GM10248 (cell line): ENCODE results near the gene RABL6.
A peak's percentile ranks its signal among the peaks of the same experiment; 100 is the strongest.
"Not testable (repeated sequence)": the region's sequence is repeated elsewhere in the genome, so short reads cannot be mapped to it uniquely, and the experiment has no call there.

Source experiments
- CTCF ChIA-PET: fragments of 300-600 bp; sonication (Branson Sonifier 250); formaldehyde crosslinking; extraction: SDS; loops from one replicate; lab custom pipeline; 2021; ENCODE audit warnings: antibody characterized with exemption; lab: Yijun Ruan, JAX
- POLR2A ChIA-PET: fragments of 350-650 bp; sonication (Branson Sonifier 250); formaldehyde crosslinking; extraction: SDS; loops from one replicate; lab custom pipeline; 2020; ENCODE audit warnings: antibody characterized with exemption; lab: Yijun Ruan, JAX
- DNase-seq: peaks from one replicate; pipeline ENCODE4 v3.0.0; 2012; ENCODE audit errors: extremely low spot score
- TF ChIP-seq, protein P1 (sequence below): IDR thresholded peaks from 2 replicates; pipeline ENCODE4 v1.5.1; 2012; ENCODE audit warnings: mild to moderate bottlenecking, low read depth; ENCODE audit errors: extremely low read depth, missing control alignments, control extremely low read depth

The RABL6 gene

DNA sequence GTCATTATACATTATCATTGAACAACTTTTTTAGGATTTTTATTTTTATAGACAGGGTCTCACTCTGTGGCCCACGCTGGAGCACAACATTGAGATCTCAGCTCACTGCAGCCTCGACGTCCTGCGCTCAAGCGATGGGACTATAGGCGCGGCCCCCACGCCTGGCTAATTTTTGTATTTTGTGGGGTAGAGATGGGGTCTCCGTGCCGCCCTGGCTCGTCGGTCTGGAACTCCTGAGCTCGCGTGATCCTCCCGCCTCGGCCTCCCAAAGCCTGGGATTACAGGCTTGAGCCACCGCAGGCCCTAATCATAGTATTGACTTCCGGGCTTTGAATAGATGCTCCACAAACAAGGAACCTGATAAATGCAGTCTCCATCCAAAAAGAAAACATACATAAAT lies 59.7 kb downstream of the RABL6 start:
- TF ChIP-seq, protein P1, sequence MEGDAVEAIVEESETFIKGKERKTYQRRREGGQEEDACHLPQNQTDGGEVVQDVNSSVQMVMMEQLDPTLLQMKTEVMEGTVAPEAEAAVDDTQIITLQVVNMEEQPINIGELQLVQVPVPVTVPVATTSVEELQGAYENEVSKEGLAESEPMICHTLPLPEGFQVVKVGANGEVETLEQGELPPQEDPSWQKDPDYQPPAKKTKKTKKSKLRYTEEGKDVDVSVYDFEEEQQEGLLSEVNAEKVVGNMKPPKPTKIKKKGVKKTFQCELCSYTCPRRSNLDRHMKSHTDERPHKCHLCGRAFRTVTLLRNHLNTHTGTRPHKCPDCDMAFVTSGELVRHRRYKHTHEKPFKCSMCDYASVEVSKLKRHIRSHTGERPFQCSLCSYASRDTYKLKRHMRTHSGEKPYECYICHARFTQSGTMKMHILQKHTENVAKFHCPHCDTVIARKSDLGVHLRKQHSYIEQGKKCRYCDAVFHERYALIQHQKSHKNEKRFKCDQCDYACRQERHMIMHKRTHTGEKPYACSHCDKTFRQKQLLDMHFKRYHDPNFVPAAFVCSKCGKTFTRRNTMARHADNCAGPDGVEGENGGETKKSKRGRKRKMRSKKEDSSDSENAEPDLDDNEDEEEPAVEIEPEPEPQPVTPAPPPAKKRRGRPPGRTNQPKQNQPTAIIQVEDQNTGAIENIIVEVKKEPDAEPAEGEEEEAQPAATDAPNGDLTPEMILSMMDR = no peak
- no peak for DNase-seq
- CTCF ChIA-PET = no interaction called here
- POLR2A ChIA-PET = no interaction called here

DNA sequence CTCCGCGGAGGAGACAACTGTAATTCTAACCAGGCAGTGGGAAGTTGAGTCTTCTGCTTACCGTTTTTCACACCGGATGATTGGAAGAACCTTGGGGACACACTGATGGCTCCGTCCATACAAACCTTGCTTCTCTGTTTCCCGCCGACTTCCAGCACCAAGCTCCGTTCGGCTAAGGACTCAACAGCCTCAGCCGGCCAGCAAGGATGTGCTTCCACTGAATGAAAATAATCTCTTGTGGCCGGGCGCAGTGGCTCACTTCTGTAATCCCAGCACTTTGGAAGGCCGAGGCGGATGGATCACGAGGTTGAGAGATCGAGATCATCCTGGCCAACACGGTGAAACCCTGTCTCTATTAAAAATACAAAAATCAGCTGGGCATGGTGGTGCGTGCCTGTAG lies 60.2 kb downstream of the RABL6 start:
- no peak for DNase-seq
- POLR2A ChIA-PET = no interaction called here
- CTCF ChIA-PET = no interaction called here
- TF ChIP-seq, protein P1 = no peak

DNA sequence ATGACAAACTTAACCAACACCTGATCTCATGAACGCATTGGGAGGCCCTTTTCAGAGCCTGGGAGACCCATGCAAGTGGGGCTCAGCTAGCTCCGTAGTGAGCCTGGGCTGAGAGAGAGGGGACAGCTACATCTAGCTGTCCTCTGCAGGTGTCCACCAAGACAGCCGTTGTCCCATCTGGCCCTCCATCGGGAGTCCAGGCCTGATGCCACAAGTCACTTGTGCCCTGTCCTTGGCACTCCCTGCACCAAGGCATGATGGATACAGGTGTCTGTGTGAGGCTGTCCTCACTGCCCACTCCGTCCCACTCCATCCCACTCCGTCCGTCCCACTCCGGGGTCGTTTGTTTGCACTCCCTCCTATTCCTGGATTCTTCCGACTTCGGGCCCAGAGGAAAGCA lies 60.9 kb downstream of the RABL6 start:
- TF ChIP-seq, protein P1 = no peak
- POLR2A ChIA-PET = no interaction called here
- DNase-seq = no peak
- CTCF ChIA-PET = interaction anchor here (1.5 kb wide), 1 partner anchor 15 kb away, joined by 3 read pairs; no protein-coding TSS in a partner anchor

DNA sequence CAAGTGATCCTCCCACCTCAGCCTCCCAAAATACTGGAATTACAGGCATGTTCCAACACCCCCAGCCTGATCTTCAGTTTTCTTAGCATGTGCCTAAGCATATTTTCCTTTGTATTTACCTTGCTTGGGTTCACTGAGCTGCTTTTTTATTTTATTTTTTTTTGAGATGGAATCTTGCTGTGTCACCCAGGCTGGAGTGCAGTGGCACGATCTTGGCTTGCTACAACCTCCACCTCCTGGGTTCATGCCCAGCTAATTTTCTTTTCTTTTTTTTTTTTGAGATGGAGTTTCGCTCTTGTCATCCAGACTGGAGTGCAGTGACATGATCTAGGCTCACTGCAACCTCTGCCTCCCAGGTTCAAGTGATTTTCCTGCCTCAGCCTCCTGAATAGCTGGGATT lies 61.9 kb downstream of the RABL6 start:
- POLR2A ChIA-PET, DNase-seq: not testable (repeated sequence)
- CTCF ChIA-PET = interaction anchor here (1.1 to 2.3 kb wide), 4 partner anchors 12 to 55 kb away, joined by 3 to 10 read pairs (median 4); partner anchors contain the start of gene AJM1

DNA sequence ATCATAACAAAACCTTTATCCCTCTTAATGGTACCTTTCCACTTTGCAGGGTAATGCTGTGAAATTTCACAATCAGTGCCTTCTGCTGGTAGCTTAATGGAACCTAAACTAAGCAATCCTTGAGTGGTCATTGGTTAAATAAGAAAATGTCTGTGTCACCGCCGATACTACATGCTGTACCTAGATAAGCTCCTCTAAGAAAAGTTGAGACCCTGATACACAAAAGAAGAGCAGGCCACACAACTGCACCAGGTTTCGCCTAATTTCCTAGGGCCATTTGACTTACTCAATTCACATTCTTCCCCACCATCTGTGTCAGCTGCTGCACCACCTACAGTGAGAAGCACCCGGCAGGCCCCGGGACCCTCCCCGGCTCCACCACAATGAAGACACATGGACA lies 67.4 kb downstream of the RABL6 start:
- no peak for DNase-seq
- CTCF ChIA-PET = interaction anchor here (1.2 to 1.5 kb wide), 2 partner anchors 31 to 33 kb away, joined by 4 read pairs; partner anchors contain the start of gene AJM1
- TF ChIP-seq, protein P1 = no peak
- POLR2A ChIA-PET = no interaction called here

DNA sequence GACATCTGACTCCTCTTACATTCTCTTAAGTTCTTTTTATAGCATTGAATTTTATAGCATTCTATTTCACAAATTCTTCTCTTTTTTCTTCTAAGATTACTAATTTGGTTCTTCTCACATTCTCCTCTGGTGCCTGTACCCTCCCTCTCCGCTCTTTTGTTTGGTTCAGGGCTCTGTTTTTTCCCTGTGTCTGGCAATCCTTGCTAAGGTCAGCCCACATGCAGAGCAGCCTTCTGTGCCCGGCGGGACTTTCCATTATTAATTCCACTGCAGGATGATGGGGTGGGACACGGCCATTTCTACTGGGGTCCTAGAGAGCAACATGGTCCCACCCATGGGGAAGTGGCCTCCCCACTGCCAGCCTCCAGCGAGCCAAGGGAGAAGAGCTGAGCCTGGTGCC lies 68.7 kb downstream of the RABL6 start:
- POLR2A ChIA-PET = no interaction called here
- TF ChIP-seq, protein P1 = no peak
- DNase-seq = no peak
- CTCF ChIA-PET = interaction anchor here (1.1 to 1.5 kb wide), 2 partner anchors 12 to 33 kb away, joined by 3 to 4 read pairs; no protein-coding TSS in a partner anchor

DNA sequence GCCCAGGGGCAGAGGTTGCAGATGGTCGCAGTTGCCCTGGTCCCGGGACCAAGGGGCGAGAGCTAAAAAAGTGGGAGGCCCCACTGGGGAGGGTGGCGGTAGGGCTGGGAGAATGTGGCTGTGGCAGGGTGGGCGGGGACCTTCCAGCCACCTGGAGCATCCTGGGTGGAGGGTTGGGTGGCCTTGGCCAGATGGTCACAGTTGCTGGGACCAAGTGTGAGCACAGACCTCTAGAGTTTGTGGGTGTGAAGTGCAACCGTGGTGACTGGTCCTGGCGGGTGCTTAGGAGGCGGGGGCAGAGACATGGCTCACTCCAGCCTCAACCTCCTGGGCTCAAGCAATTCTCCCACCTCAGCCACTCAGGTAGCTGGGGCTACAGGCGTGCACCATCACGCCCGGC lies 72.9 kb downstream of the RABL6 start:
- ChIA-PET CTCF (interaction anchor here (0.8 to 2.7 kb wide), 6 partner anchors 10 to 154 kb away, joined by 3 to 13 read pairs (median 7); partner anchors contain the start of gene AJM1), POLR2A (no interaction called here)
- TF ChIP-seq, protein P1 = no peak
- peak; percentile 65 for DNase-seq
